Uterus (tissue), 2 donors: Measurements from ENCODE around the gene ARHGEF11.

Source experiments
- CTCF ChIP-seq, 4 experiments: fragments of 200-600 bp in 2 of 4; fragments of 450-650 bp in 2 of 4; sonication (generic) in 2 of 4; IDR thresholded peaks; one replicate each; pipeline ENCODE4 v1.5.1; 2016 to 2019; ENCODE audit warnings: antibody characterized with exemption in 4 of 4, mild to moderate bottlenecking in 2 of 4, moderate library complexity in 1 of 4
- POLR2A ChIP-seq, 2 donors: fragments of 450-650 bp; IDR thresholded peaks; one replicate each; pipeline ENCODE4 v1.6.1; 2016; ENCODE audit warnings: antibody characterized with exemption in 2 of 2, mild to moderate bottlenecking in 1 of 2, moderate library complexity in 1 of 2

DNA sequence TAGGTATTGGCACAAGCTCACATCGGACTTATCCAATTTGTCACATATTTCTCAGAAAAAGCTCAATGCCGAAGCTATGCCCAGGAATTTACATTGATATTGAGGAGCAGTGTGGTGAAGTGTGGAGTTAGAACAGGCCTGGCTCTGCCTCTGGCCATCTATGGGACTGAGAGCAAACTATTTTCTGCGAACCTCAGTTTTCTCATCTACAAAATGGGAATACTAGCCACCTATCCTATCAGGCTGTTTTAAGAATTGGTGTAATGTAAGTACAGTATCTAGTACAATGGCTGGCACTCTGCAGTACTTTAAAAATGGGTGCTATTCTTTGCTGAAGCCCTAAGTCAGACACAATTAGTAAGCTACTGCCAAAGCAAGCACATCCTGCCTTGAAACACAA is 47.2 kb downstream of the ARHGEF11 start:
- TF ChIP-seq CTCF (IDR thresholded peaks at IDR 0.05): no peak
- no peak for TF ChIP-seq POLR2A (IDR thresholded peaks at IDR 0.05)
